NCI-H1694 (cell line): ENCODE data around the gene SUPT7L.

Experiments
- DNase-seq: peaks from one replicate; lab custom pipeline; 2025; lab: John Stamatoyannopoulos, UW

The SUPT7L gene

GRCh38 chr2:27663285-27664153 is at the start of gene SUPT7L, which contains the start of gene SLC4A1AP:
Gene SUPT7L (minus strand): TSS chr2:27663614. CDS start chr2:27662192, 1,422 bp downstream.
Gene SLC4A1AP (plus strand): TSS chr2:27663889. CDS start chr2:27663915, 26 bp downstream.
- DNase-seq = peak; percentile 79

- DNase-seq = no peak
Observed at GRCh38 chr2:27713201-27713600, 49.8 kb upstream of the SUPT7L start.

GRCh38 chr2:27712522-27712921 is 49.1 kb upstream of the SUPT7L start:
- no peak for DNase-seq

- DNase-seq = no peak
Observed at GRCh38 chr2:27711804-27712203, 48.4 kb upstream of the SUPT7L start.

- DNase-seq = no peak
Observed at GRCh38 chr2:27710640-27711430, 47.4 kb upstream of the SUPT7L start.

- DNase-seq = no peak
Observed at GRCh38 chr2:27709960-27710575, 46.7 kb upstream of the SUPT7L start.

- DNase-seq = no peak
Observed at GRCh38 chr2:27709326-27709725, 45.9 kb upstream of the SUPT7L start.

GRCh38 chr2:27708666-27709065 is 45.3 kb upstream of the SUPT7L start:
- DNase-seq = no peak

GRCh38 chr2:27708257-27708654 is 44.8 kb upstream of the SUPT7L start:
- DNase-seq = no peak

GRCh38 chr2:27707462-27708256 is 44.2 kb upstream of the SUPT7L start:
- DNase-seq = no peak

GRCh38 chr2:27705851-27706622 is 42.6 kb upstream of the SUPT7L start:
- no peak for DNase-seq

- no peak for DNase-seq
Observed at GRCh38 chr2:27704342-27704876, 41.0 kb upstream of the SUPT7L start.

GRCh38 chr2:27703638-27704341 is 40.4 kb upstream of the SUPT7L start:
- DNase-seq = peak; percentile 84

GRCh38 chr2:27702302-27702701 is 38.9 kb upstream of the SUPT7L start:
- no peak for DNase-seq

- no peak for DNase-seq
Observed at GRCh38 chr2:27701676-27702075, 38.3 kb upstream of the SUPT7L start.

- no peak for DNase-seq
Observed at GRCh38 chr2:27697660-27698059, 34.2 kb upstream of the SUPT7L start.

- no peak for DNase-seq
Observed at GRCh38 chr2:27690052-27690451, 26.6 kb upstream of the SUPT7L start.

- no peak for DNase-seq
Observed at GRCh38 chr2:27689424-27689823, 26.0 kb upstream of the SUPT7L start.

- DNase-seq = no peak
Observed at GRCh38 chr2:27687232-27687631, 23.8 kb upstream of the SUPT7L start.

GRCh38 chr2:27685577-27685976 is 22.2 kb upstream of the SUPT7L start:
- no peak for DNase-seq
